Transverse colon (tissue), 4 donors: ENCODE data around the gene FBXL13. TPM values are rescaled to one million over a fixed set of nuclear protein-coding genes. Genes with fewer than 3 reads are reported as not detected.
"Not testable (repeated sequence)": the region's sequence is repeated elsewhere in the genome, so short reads cannot be mapped to it uniquely, and the experiment has no call there.

Experiments used
- DNase-seq: peaks from one replicate; pipeline ENCODE4 v3.0.0-alpha.2; 2019
- H3K27ac ChIP-seq, 4 donors: fragments of 200-600 bp; sonication (generic); 2 replicates each; pipeline ENCODE4 v1.5.1; 2016 to 2018; ENCODE audit warnings: inconsistent platforms in 4 of 4
- H3K27me3 ChIP-seq: fragments of 200-600 bp; sonication (generic); 2 replicates; pipeline ENCODE4 v1.5.1; 2017; ENCODE audit warnings: inconsistent platforms
- H3K36me3 ChIP-seq, 4 donors: fragments of 200-600 bp; sonication (generic); 2 replicates each; pipeline ENCODE4 v1.5.1; 2017 to 2019; ENCODE audit warnings: inconsistent platforms in 4 of 4
- H3K4me1 ChIP-seq, 4 donors: fragments of 200-600 bp; sonication (generic); 2 replicates each; pipeline ENCODE4 v1.5.1; 2017 to 2020; ENCODE audit warnings: inconsistent platforms in 4 of 4
- H3K4me3 ChIP-seq, 4 donors: fragments of 200-600 bp; sonication (generic); 1 replicate in 1 of 4; 2 replicates in 3 of 4; pipeline versions ENCODE4 v1.5.1 to v1.6.1; 2017 to 2019; ENCODE audit warnings: inconsistent platforms in 4 of 4
- H3K9me3 ChIP-seq, 2 donors: fragments of 200-600 bp; sonication (generic); 2 replicates each; pipeline ENCODE4 v1.5.1; 2017 to 2019; ENCODE audit warnings: inconsistent platforms in 2 of 2
- CTCF ChIP-seq, 5 experiments: fragments of 200-600 bp in 3 of 5; fragments of 450-650 bp in 2 of 5; sonication (generic) in 3 of 5; IDR thresholded peaks; 1 replicate in 2 of 5; 2 replicates in 3 of 5; pipeline ENCODE4 v1.5.1; 2016 to 2017; ENCODE audit warnings: antibody characterized with exemption in 5 of 5, inconsistent platforms in 3 of 5, mild to moderate bottlenecking in 2 of 5, moderate library complexity in 1 of 5
- EP300 ChIP-seq: sonication (generic); formaldehyde crosslinking; IDR thresholded peaks from one replicate; pipeline ENCODE4 v1.6.1; 2017; ENCODE audit warnings: antibody characterized with exemption, low read depth
- POLR2A ChIP-seq: fragments of 450-650 bp; IDR thresholded peaks from one replicate; pipeline ENCODE4 v1.6.1; 2016; ENCODE audit warnings: antibody characterized with exemption, mild to moderate bottlenecking, moderate library complexity
- POLR2AphosphoS5 ChIP-seq, 3 donors: sonication (generic); formaldehyde crosslinking; IDR thresholded peaks; one replicate each; pipeline ENCODE4 v1.6.1; 2016; ENCODE audit warnings: antibody characterized with exemption in 3 of 3
- WGBS, 2 donors: methylation state at CpG; one replicate each; pipeline ENCODE4 v1.1.5; 2018; ENCODE audit warnings: low coverage in 1 of 2; 5-methylcytosine and 5-hydroxymethylcytosine counted together
- in situ Hi-C, 4 donors: fragments of 200-750 bp; cut with MboI; loops; one replicate each; pipeline versions ENCODE4 v1.15.0 to v1.15.1; 2017; ENCODE audit warnings: low sequenced_read_pairs in 3 of 4, low pct_ligation_motif_present in 1 of 4, low pct_unique_long_range_greater_than_20kb in 1 of 4
- intact Hi-C: fragments of 100-400 bp; cut with DNase I; formaldehyde crosslinking; loops from one replicate; pipeline ENCODE4 v1.15.1; 2023; ENCODE audit warnings: low total_unique reads
- total RNA-seq, 4 donors: library from RNA; depleted of rRNA; stranded (reverse); fragments of >200 nt; gene quantifications; one replicate each; pipeline ENCODE4 v1.1.0, GENCODE V29; 2016

Gene FBXL13
- total RNA-seq, 4 donors from 2014 or later = 0.96 to 6.8 (median 1.9) TPM; not detected in 1

DNA sequence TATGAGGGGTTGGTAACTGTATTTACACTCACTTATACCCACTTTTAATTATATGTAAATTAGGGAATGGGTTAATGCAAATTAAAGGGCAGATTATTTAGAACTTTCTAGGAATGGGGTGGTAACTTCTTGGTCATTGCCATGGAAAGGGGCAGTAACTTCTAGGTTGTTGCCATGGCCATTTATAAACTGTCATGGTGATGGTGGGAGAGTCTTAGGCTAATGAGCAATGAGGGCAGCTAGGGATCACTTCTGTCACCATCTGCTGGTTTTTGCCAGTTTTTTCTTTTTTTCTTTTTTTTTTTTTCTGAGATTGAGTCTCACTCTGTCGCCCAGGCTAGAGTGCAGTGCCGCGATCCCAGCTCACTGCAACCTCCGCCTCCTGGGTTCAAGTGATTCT, 41.2 kb upstream of the FBXL13 start:
- no peak overlapping the region for H3K27ac ChIP-seq
- in situ Hi-C loops (no loop called here), intact Hi-C loops (no loop called here)
- no peak overlapping the region for H3K4me3 ChIP-seq
- peaks cover 0 to 3% of the 10 kb centered on the region in 2 donors for H3K9me3 ChIP-seq
- WGBS, 2 donors = 97% methylated on average over 4 of the region's 4 CpGs; no CpG with 5 or more reads in 1 of the 2 donors
- H3K27me3 ChIP-seq = no peaks in the 10 kb centered on the region
- H3K36me3 ChIP-seq = peaks cover 0 to 16% (median 5%) of the 10 kb centered on the region in 4 donors
- DNase-seq = no peak
- H3K4me1 ChIP-seq = peaks cover 0 to 2% (median under 1%) of the 10 kb centered on the region in 4 donors
- TF ChIP-seq POLR2AphosphoS5 (IDR thresholded peaks at IDR 0.05) = no peak
- no peak for TF ChIP-seq EP300
- no peak for TF ChIP-seq CTCF (IDR thresholded peaks at IDR 0.05)
- no peak for TF ChIP-seq POLR2A

DNA sequence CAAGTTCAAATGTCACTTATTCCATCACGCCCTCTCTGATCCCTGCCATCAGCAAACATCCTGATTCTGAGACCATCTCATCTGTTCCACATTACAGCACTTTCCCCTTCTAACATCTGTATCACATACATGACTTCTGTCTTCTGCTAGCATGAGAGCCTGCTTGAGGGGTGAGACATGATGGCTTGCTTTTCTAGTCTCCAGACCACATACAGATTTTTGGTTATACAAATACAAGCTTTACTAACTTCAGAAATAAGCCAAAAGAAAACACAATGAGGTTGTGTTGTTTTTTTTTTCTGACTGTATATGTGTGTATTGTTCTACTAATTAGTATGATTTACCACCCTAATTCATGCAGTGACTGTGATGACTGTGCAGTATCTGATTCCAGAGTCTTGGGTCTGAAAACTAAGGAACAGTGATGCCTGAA, 40.0 kb upstream of the FBXL13 start:
- Histone ChIP-seq H3K4me3 (no peak overlapping the region), H3K27ac (no peak overlapping the region), H3K36me3 (peaks cover 0 to 16% (median 5%) of the 10 kb centered on the region in 4 donors), H3K9me3 (peaks cover 0 to 3% of the 10 kb centered on the region in 2 donors), H3K4me1 (no peaks in the 10 kb centered on the region), H3K27me3 (no peaks in the 10 kb centered on the region)
- intact Hi-C loops (no loop called here), in situ Hi-C loops (no loop called here)
- DNase-seq = no peak
- 91 to 100% methylated on average over 1 of the region's 1 CpG for whole genome bisulfite sequencing, 2 donors
- TF ChIP-seq POLR2AphosphoS5 (IDR thresholded peaks at IDR 0.05) (no peak), EP300 (no peak), CTCF (IDR thresholded peaks at IDR 0.05) (no peak), POLR2A (no peak)

- Histone ChIP-seq H3K36me3 (peaks cover 0 to 13% (median 4%) of the 10 kb centered on the region in 4 donors), H3K27ac (no peak overlapping the region), H3K9me3 (peaks cover 0 to 3% of the 10 kb centered on the region in 2 donors), H3K4me1 (no peaks in the 10 kb centered on the region), H3K27me3 (no peaks in the 10 kb centered on the region), H3K4me3 (no peak overlapping the region)
- whole genome bisulfite sequencing, 2 donors = 92 to 94% methylated on average over 2 of the region's 2 CpGs
- DNase-seq = no peak
- intact Hi-C loops = no loop called here
- no peak for TF ChIP-seq POLR2A
- no peak for TF ChIP-seq EP300
- no peak for TF ChIP-seq POLR2AphosphoS5 (IDR thresholded peaks at IDR 0.05)
- no peak for TF ChIP-seq CTCF (IDR thresholded peaks at IDR 0.05)
- in situ Hi-C loops = no loop called here
Measured at GRCh38 chr7:103113164-103113563, 38.6 kb upstream of the FBXL13 start.

GRCh38 chr7:103106703-103107070, 32.1 kb upstream of the FBXL13 start:
- peaks cover 0 to 12% (median 5%) of the 10 kb centered on the region in 4 donors for H3K36me3 ChIP-seq
- in situ Hi-C loops, H3K27me3 ChIP-seq, H3K27ac ChIP-seq, H3K4me1 ChIP-seq, DNase-seq, H3K9me3 ChIP-seq, H3K4me3 ChIP-seq, intact Hi-C loops: not testable (repeated sequence)
- 71% methylated on average over 2 to 6 of the region's 6 CpGs for WGBS, 2 donors
